NOMO-1 treated with dmso at 0.1 percent for 144 hours (cell line): ENCODE measurements around the gene SNX27.
"Not testable (repeated sequence)": the region's sequence is repeated elsewhere in the genome, so short reads cannot be mapped to it uniquely, and the experiment has no call there.

Experiments used
- DNase-seq: peaks from one replicate; lab custom pipeline; 2025; ENCODE audit not compliant: unreplicated experiment; lab: John Stamatoyannopoulos, UW

SNX27 gene

GRCh38 chr1:151718666-151719065, 106.8 kb downstream of the SNX27 start:
- DNase-seq: no peak

GRCh38 chr1:151720125-151720524, 108.3 kb downstream of the SNX27 start:
- no peak for DNase-seq

- DNase-seq: no peak
These were observed 108.7 kb downstream of the SNX27 start for GRCh38 chr1:151720554-151720953.

GRCh38 chr1:151720974-151721787, 109.3 kb downstream of the SNX27 start, which contains the start of gene RIIAD1:
Gene RIIAD1, plus strand, starts transcription at chr1:151721522. Its CDS starts 15 bp downstream, at chr1:151721537.
- DNase-seq: no peak

- DNase-seq: no peak
These were observed 110.1 kb downstream of the SNX27 start for GRCh38 chr1:151721788-151722510.

- no peak for DNase-seq
These were observed 112.0 kb downstream of the SNX27 start for GRCh38 chr1:151723726-151724370.

GRCh38 chr1:151728151-151729054, 116.6 kb downstream of the SNX27 start:
- no peak for DNase-seq

GRCh38 chr1:151729157-151729965, 117.5 kb downstream of the SNX27 start:
- DNase-seq: no peak

GRCh38 chr1:151729966-151730291, 118.1 kb downstream of the SNX27 start:
- DNase-seq: no peak

GRCh38 chr1:151733126-151733525, 121.3 kb downstream of the SNX27 start:
- DNase-seq: no peak

- not testable (repeated sequence) for DNase-seq
These were observed 122.1 kb downstream of the SNX27 start for GRCh38 chr1:151733995-151734394.

- DNase-seq: no peak
These were observed 125.2 kb downstream of the SNX27 start for GRCh38 chr1:151737026-151737425.

GRCh38 chr1:151737479-151737878, 125.6 kb downstream of the SNX27 start:
- DNase-seq: no peak

GRCh38 chr1:151739590-151740355, 127.9 kb downstream of the SNX27 start:
- no peak for DNase-seq

GRCh38 chr1:151741516-151741915, 129.7 kb downstream of the SNX27 start:
- DNase-seq: no peak
